Lung (tissue), 12 donors: Measurements from ENCODE around the gene PPP1R27. TPM values are rescaled to one million over a fixed set of nuclear protein-coding genes. Genes with fewer than 3 reads are reported as not detected.

Experiments used
- ATAC-seq: fragments of 200-7000 bp; cut with Tn5 transposase; one replicate; pipeline ENCODE4 v1.9.1; 2020; ENCODE audit warnings: moderate number of reproducible peaks; ENCODE audit not compliant: insufficient read depth, low FRiP score
- DNase-seq, 3 donors: peaks; one replicate each; pipeline ENCODE4 v3.0.0-alpha.2; 2013 to 2017
- H3K27ac ChIP-seq, 2 donors: one replicate each; pipeline ENCODE4 v1.5.1; 2013; ENCODE audit warnings: mild to moderate bottlenecking in 2 of 2, moderate library complexity in 2 of 2, control low read depth in 1 of 2, inconsistent platforms in 1 of 2, low read depth in 1 of 2, low read length in 1 of 2
- H3K27me3 ChIP-seq, 3 donors: one replicate each; pipeline ENCODE4 v1.5.1; 2013; ENCODE audit warnings: low read length in 2 of 3; ENCODE audit not compliant: control insufficient read depth in 3 of 3, insufficient read depth in 3 of 3
- H3K36me3 ChIP-seq, 4 donors: one replicate each; pipeline ENCODE4 v1.5.1; 2013; ENCODE audit warnings: low read length in 4 of 4, mild to moderate bottlenecking in 1 of 4, moderate library complexity in 1 of 4; ENCODE audit not compliant: control insufficient read depth in 4 of 4, insufficient read depth in 4 of 4
- H3K4me1 ChIP-seq, 5 donors: one replicate each; pipeline ENCODE4 v1.5.1; 2013; ENCODE audit warnings: low read length in 5 of 5, mild to moderate bottlenecking in 2 of 5, moderate library complexity in 1 of 5; ENCODE audit not compliant: control insufficient read depth in 5 of 5, insufficient read depth in 5 of 5
- H3K4me3 ChIP-seq: one replicate; pipeline ENCODE4 v1.5.1; 2013; ENCODE audit warnings: mild to moderate bottlenecking, control low read depth, moderate library complexity
- H3K9ac ChIP-seq, 2 donors: one replicate each; pipeline ENCODE4 v1.5.1; 2013; ENCODE audit warnings: low read length in 2 of 2, control low read depth in 1 of 2; ENCODE audit not compliant: insufficient read depth in 1 of 2
- H3K9me3 ChIP-seq, 4 donors: one replicate each; pipeline ENCODE4 v1.5.1; 2013; ENCODE audit warnings: low read length in 3 of 4, mild to moderate bottlenecking in 1 of 4, moderate library complexity in 1 of 4; ENCODE audit not compliant: control insufficient read depth in 4 of 4, insufficient read depth in 3 of 4
- WGBS, 2 donors: extraction: QIAGEN DNeasy Blood & Tissue Kit; methylation state at CpG; one replicate each; pipeline ENCODE4 v1.1.7; 2013; 5-methylcytosine and 5-hydroxymethylcytosine counted together
- polyA plus RNA-seq, 2 donors: library from polyadenylated mRNA; stranded (reverse); fragments of 200-250 nt; gene quantifications; one replicate each; pipeline ENCODE4 v1.2.1, GENCODE V29; 2013
- total RNA-seq, 2 donors: library from RNA; depleted of rRNA in 1 of 2; stranded (reverse); fragments of >200 nt in 1 of 2; gene quantifications; one replicate each; pipeline ENCODE4 v1.2.1, GENCODE V29; 2014 to 2021
- TF ChIP-seq, protein P1 (sequence below): IDR thresholded peaks from 2 replicates; pipeline ENCODE4 v1.5.1; 2012; ENCODE audit warnings: mild to moderate bottlenecking; ENCODE audit errors: control extremely low read depth, extremely low read depth
- donor health status: control.
- donor health status: control.
- donor health status: Bipolar disorder and iron deficiency.
- donor health status: healthy.
- donor health status: DM: yes; HTN: yes; CAD: no.

Gene PPP1R27
- total and polyA plus RNA-seq, 4 donors: 0.13 TPM; not detected in 3

DNA sequence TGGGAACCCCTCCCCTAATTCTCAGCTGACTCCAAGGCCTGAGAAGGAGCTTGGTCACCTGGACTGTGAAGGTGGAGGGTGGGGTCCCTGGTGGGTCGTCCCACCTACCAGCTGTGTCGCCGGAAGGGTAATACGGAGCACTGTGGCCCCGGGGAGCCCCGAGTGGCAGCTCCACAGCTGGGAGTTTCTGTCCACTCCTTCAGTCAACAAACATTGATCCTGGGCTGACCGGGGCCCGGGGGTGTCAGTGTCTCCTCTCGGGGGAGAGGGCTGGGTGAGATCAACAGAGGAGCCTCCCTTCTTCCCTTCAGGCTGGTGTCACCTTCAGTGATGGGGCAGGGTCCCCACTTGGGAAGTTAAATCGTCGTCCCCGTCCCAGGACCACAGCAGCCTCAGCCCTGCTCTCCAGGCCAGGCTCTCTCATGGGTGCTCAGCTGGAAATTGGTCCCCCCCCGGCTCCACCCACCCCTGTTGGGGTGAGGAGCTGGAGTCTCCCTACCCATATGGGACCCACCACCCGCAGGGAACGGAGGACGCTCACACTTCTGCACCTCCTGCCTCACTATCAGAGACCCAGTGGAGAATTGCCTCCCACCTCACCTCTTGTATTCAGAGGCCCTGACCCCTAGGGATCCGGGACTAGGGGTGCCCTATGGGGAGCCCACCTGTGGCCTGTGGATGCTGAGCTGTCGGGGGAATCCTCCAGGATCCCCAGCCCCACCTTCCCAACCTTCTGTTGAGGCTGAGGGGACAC, 29.0 kb downstream of the PPP1R27 start:
- Histone ChIP-seq H3K27ac (no peak overlapping the region), H3K4me3 (no peak overlapping the region), H3K9ac (no peak overlapping the region), H3K36me3 (no peaks in the 10 kb centered on the region), H3K27me3 (peaks cover 6 to 52% (median 23%) of the 10 kb centered on the region in 3 donors), H3K9me3 (peaks cover 0 to 6% (median 0%) of the 10 kb centered on the region in 4 donors), H3K4me1 (peaks cover 0 to 4% (median 0%) of the 10 kb centered on the region in 5 donors)
- WGBS, 2 donors: 66 to 80% methylated on average over 18 of the region's 18 CpGs
- ATAC-seq (no peak), DNase-seq (no peak)
- TF ChIP-seq, protein P1, sequence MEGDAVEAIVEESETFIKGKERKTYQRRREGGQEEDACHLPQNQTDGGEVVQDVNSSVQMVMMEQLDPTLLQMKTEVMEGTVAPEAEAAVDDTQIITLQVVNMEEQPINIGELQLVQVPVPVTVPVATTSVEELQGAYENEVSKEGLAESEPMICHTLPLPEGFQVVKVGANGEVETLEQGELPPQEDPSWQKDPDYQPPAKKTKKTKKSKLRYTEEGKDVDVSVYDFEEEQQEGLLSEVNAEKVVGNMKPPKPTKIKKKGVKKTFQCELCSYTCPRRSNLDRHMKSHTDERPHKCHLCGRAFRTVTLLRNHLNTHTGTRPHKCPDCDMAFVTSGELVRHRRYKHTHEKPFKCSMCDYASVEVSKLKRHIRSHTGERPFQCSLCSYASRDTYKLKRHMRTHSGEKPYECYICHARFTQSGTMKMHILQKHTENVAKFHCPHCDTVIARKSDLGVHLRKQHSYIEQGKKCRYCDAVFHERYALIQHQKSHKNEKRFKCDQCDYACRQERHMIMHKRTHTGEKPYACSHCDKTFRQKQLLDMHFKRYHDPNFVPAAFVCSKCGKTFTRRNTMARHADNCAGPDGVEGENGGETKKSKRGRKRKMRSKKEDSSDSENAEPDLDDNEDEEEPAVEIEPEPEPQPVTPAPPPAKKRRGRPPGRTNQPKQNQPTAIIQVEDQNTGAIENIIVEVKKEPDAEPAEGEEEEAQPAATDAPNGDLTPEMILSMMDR: no peak

DNA sequence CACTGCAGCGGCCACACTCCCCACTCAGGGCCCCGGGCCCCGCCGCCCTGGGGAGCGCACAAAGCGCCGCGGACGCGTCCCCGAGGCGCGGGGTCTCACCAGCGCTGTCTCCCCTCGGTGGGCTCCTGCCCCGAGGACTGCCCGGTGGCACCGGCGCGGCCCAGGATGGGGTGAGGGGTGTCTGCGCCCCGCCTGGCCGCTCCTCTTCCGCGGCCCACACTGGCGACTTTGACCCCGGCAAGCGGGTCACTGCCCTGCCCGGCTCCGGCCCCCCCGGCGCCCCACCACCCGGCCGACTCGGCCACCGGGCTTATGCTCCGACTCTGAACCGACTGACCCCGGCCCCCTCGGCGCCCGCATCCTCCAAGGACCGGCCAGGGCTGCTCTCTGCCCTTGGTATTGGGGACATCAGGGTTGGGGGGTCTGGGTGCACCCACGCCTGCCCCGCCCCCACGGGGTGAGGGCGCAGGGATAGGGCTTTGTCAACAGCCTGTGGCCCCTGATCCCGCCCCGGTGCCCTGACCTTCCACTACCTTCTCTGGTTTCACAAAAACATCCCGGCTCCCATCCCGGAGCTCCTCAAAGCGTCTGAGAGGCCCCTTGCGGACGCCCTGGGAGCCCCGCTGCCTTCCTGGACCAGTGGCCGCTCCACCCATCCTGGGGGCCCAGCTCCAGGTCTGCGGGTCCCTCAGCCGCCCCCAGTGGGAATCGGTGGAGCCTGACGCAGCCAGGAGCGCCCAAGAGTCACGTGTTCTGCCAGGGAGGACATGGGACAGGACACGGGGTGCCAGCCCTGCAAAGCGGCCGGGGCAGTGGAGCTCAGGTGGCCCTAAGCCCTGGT, 30.1 kb downstream of the PPP1R27 start:
- H3K9ac ChIP-seq: no peak overlapping the region
- 4 to 6% methylated on average over 60 to 65 of the region's 65 CpGs for WGBS, 2 donors
- H3K4me1 ChIP-seq: peaks cover 0 to 4% (median 0%) of the 10 kb centered on the region in 5 donors
- ATAC-seq: no peak
- H3K27me3 ChIP-seq: peaks cover 6 to 55% (median 28%) of the 10 kb centered on the region in 3 donors
- TF ChIP-seq, protein P1: no peak
- no peak overlapping the region for H3K4me3 ChIP-seq
- no peaks in the 10 kb centered on the region for H3K36me3 ChIP-seq
- peaks cover 0 to 6% (median 0%) of the 10 kb centered on the region in 4 donors for H3K9me3 ChIP-seq
- DNase-seq: no peak
- no peak overlapping the region for H3K27ac ChIP-seq

DNA sequence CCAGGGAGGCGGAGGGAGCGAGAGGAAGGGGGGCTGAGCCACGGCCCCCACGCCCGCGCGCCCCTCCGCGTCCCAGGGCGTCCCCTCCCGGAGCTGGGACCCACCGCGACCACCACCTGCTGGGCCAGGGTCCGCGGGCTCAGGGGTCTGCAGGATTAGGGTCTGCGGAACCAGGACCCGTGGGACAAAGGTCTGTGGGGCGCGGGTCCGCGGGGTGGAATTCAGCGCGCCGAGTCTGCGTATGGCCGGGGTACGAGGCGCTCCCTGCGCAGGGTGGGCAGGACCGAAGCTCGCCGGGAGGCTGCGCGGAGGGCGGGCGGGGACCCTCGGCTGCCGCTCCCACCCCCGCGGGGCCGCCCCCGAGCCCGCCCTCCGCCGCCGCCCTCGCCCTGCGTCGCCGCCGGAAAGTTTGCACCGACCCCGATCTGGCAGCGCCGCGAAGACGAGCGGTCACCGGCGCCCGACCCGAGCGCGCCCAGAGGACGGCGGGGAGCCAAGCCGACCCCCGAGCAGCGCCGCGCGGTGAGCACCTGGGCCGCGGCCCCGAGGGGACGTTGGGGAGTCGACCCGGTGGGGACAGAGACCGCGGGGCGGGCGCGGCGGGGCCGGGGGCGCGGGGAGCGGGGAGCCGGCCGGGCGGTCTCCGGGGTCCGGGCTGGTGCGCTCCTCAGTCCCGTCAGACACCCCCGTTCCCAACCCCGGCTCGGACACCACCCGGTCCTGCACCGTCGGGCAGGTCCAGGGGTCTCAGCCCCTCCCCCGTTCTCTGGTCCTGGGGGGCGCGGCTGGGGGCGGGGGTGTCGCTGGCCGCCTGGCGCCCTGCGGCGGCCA, 30.9 kb downstream of the PPP1R27 start, which contains the start of gene GCGR:
GCGR (plus strand) TSS at position 423 of the 831 bp plus-strand sequence. CDS start 4,869 bp downstream, outside the sequence.
- DNase-seq (no peak), ATAC-seq (no peak)
- TF ChIP-seq, protein P1: no peak
- H3K36me3 ChIP-seq: no peaks in the 10 kb centered on the region
- no peak within 1 kb of the TSS for H3K9ac ChIP-seq
- peaks cover 6 to 48% (median 28%) of the 10 kb centered on the region in 3 donors for H3K27me3 ChIP-seq
- WGBS, 2 donors: 1 to 2% methylated on average over 61 to 110 of the region's 110 CpGs
- H3K9me3 ChIP-seq: peaks cover 0 to under 1% (median 0%) of the 10 kb centered on the region in 4 donors
- H3K4me3 ChIP-seq: no peak within 1 kb of the TSS
- no peak within 1 kb of the TSS for H3K27ac ChIP-seq
- peaks cover 0 to 4% (median 0%) of the 10 kb centered on the region in 5 donors for H3K4me1 ChIP-seq
